CD14-positive monocyte (primary cell): ENCODE measurements around the gene CDHR2. TPM values are rescaled to one million over a fixed set of nuclear protein-coding genes. Genes with fewer than 3 reads are reported as not detected.

Source experiments
- DNase-seq, 3 donors: peaks; one replicate each; pipeline ENCODE4 v3.0.0-alpha.2; 2011 to 2022
- H2AFZ ChIP-seq: 2 replicates; pipeline ENCODE4 v1.6.0; 2012; ENCODE audit warnings: mild to moderate bottlenecking, low read depth, low read length, inconsistent platforms; ENCODE audit not compliant: insufficient read depth, poor library complexity, severe bottlenecking
- H3K27ac ChIP-seq, 2 donors: 1 replicate in 1 of 2; 2 replicates in 1 of 2; pipeline ENCODE4 v1.5.1; 2012 to 2013; ENCODE audit warnings: low read length in 2 of 2, control low read depth in 1 of 2, inconsistent platforms in 1 of 2, low read depth in 1 of 2, mild to moderate bottlenecking in 1 of 2
- H3K27me3 ChIP-seq, 2 donors: one replicate each; pipeline versions ENCODE4 v1.6.0 to v1.6.1; 2011 to 2013; ENCODE audit warnings: low read length in 2 of 2; ENCODE audit not compliant: control insufficient read depth in 2 of 2, insufficient read depth in 2 of 2
- H3K36me3 ChIP-seq, 2 donors: replicated peaks in 1 of 2; 1 replicate in 1 of 2; 2 replicates in 1 of 2; pipeline versions ENCODE4 v1.5.1 to v1.6.1; 2012 to 2013; ENCODE audit warnings: low read length in 2 of 2, control low read depth in 1 of 2, inconsistent platforms in 1 of 2, mild to moderate bottlenecking in 1 of 2; ENCODE audit not compliant: insufficient read depth in 2 of 2, control insufficient read depth in 1 of 2
- H3K4me1 ChIP-seq, 2 donors: 1 replicate in 1 of 2; 2 replicates in 1 of 2; pipeline versions ENCODE4 v1.5.1 to v1.6.1; 2012 to 2013; ENCODE audit warnings: low read length in 2 of 2, control low read depth in 1 of 2, inconsistent platforms in 1 of 2, mild to moderate bottlenecking in 1 of 2, moderate library complexity in 1 of 2; ENCODE audit not compliant: insufficient read depth in 2 of 2, control insufficient read depth in 1 of 2
- H3K4me2 ChIP-seq: replicated peaks from 2 replicates; pipeline ENCODE3; 2012; ENCODE audit warnings: low read length, moderate library complexity, mild to moderate bottlenecking; ENCODE audit not compliant: poor library complexity, severe bottlenecking; ENCODE audit errors: extremely low read depth
- H3K4me3 ChIP-seq, 3 experiments: fragments of 200-600 bp in 1 of 3; sonication (generic) in 1 of 3; replicated peaks in 1 of 3; 1 replicate in 2 of 3; 2 replicates in 1 of 3; pipeline ENCODE4 v1.5.1; 2011 to 2013; ENCODE audit warnings: low read length in 3 of 3, mild to moderate bottlenecking in 3 of 3, control low read depth in 2 of 3, low read depth in 2 of 3, inconsistent platforms in 1 of 3, moderate library complexity in 1 of 3
- H3K79me2 ChIP-seq: 2 replicates; pipeline ENCODE4 v1.6.0; 2012; ENCODE audit warnings: mild to moderate bottlenecking, control low read depth, inconsistent platforms, low read length, moderate library complexity; ENCODE audit not compliant: insufficient read depth
- H3K9ac ChIP-seq: 2 replicates; pipeline ENCODE4 v1.6.0; 2017; ENCODE audit warnings: low read length, mild to moderate bottlenecking; ENCODE audit not compliant: insufficient read depth, poor library complexity, severe bottlenecking
- H3K9me3 ChIP-seq, 2 donors: replicated peaks in 1 of 2; 1 replicate in 1 of 2; 2 replicates in 1 of 2; pipeline versions ENCODE4 v1.5.1 to v1.6.1; 2012 to 2013; ENCODE audit warnings: low read length in 2 of 2, control low read depth in 1 of 2; ENCODE audit not compliant: control insufficient read depth in 1 of 2, insufficient read depth in 1 of 2
- H4K20me1 ChIP-seq: 2 replicates; pipeline ENCODE4 v1.6.0; 2012; ENCODE audit warnings: mild to moderate bottlenecking, low read length, control low read depth, moderate library complexity; ENCODE audit not compliant: insufficient read depth
- H3K27ac Mint-ChIP-seq, 7 donors: one replicate each; pipeline ENCODE4 v1.8.0; 2020; ENCODE audit warnings: mild to moderate bottlenecking in 7 of 7, mixed read lengths in 7 of 7, moderate library complexity in 6 of 7, inconsistent platforms in 2 of 7
- H3K27me3 Mint-ChIP-seq, 3 donors: one replicate each; pipeline ENCODE4 v1.8.0; 2021 to 2022; ENCODE audit warnings: low read depth in 3 of 3, mild to moderate bottlenecking in 3 of 3, mixed read lengths in 3 of 3, moderate library complexity in 3 of 3, inconsistent platforms in 1 of 3
- H3K36me3 Mint-ChIP-seq, 2 donors: one replicate each; pipeline ENCODE4 v1.8.0; 2020; ENCODE audit warnings: mixed read lengths in 2 of 2, inconsistent platforms in 1 of 2, mild to moderate bottlenecking in 1 of 2
- H3K4me1 Mint-ChIP-seq: one replicate; pipeline ENCODE4 v1.8.0; 2020; ENCODE audit warnings: mild to moderate bottlenecking, mixed read lengths
- H3K4me3 Mint-ChIP-seq, 2 donors: one replicate each; pipeline ENCODE4 v1.8.0; 2020; ENCODE audit warnings: mild to moderate bottlenecking in 2 of 2, mixed read lengths in 2 of 2, moderate library complexity in 1 of 2
- H3K9me3 Mint-ChIP-seq, 7 donors: one replicate each; pipeline ENCODE4 v1.8.0; 2020 to 2022; ENCODE audit warnings: mixed read lengths in 7 of 7, mild to moderate bottlenecking in 6 of 7, moderate library complexity in 6 of 7, inconsistent platforms in 2 of 7
- CTCF ChIP-seq: fragments of 200-600 bp; IDR thresholded peaks from one replicate; pipeline ENCODE4 v1.8.0; 2022; ENCODE audit warnings: antibody characterized with exemption, mild to moderate bottlenecking
- WGBS: methylation state at CpG from one replicate; pipeline ENCODE4 v1.1.5; 2013; ENCODE audit warnings: missing lambda C conversion rate; ENCODE audit not compliant: insufficient coverage; 5-methylcytosine and 5-hydroxymethylcytosine counted together
- intact Hi-C, 2 donors: fragments of 100-400 bp; cut with micrococcal nuclease; formaldehyde crosslinking; loops; one replicate each; pipeline versions ENCODE4 v1.15.0 to v1.15.1; 2023
- polyA plus RNA-seq, 3 donors: library from polyadenylated mRNA; depleted of rRNA in 1 of 3; unstranded in 2 of 3; stranded (reverse) in 1 of 3; fragments of 300-500 nt in 2 of 3; fragments of >200 nt in 1 of 3; fragmentation: Illumina TruSeq in 2 of 3; gene quantifications; 1 replicate in 2 of 3; 2 replicates in 1 of 3; pipeline ENCODE4 v1.2.3, GENCODE V29; 2012 to 2021

The CDHR2 gene
- polyA plus RNA-seq, 3 donors = 0.12 TPM; not detected in 2

- no peak overlapping the region for H3K27ac ChIP-seq
- Mint-ChIP-seq H3K27me3 (peaks cover 18 to 26% (median 23%) of the 10 kb centered on the region in 3 donors), H3K9me3 (peaks cover 3 to 11% (median 7%) of the 10 kb centered on the region in 7 donors), H3K36me3 (no peaks in the 10 kb centered on the region), H3K4me3 (no peak overlapping the region), H3K27ac (no peak overlapping the region), H3K4me1 (peaks cover 7% of the 10 kb centered on the region)
- H3K79me2 ChIP-seq = no peaks in the 10 kb centered on the region
- peaks cover 2 to 12% of the 10 kb centered on the region in 2 donors for H3K4me1 ChIP-seq
- H3K4me2 ChIP-seq = no peak overlapping the region
- H4K20me1 ChIP-seq = no peaks in the 10 kb centered on the region
- TF ChIP-seq CTCF = no peak
- peaks cover 17 to 20% of the 10 kb centered on the region in 2 donors for H3K9me3 ChIP-seq
- no peak overlapping the region for H2AFZ ChIP-seq
- H3K4me3 ChIP-seq = no peak overlapping the region
- no peaks in the 10 kb centered on the region for H3K36me3 ChIP-seq
- intact Hi-C loops = no loop called here
- H3K27me3 ChIP-seq = peaks cover 0 to 15% of the 10 kb centered on the region in 2 donors
- H3K9ac ChIP-seq = no peak overlapping the region
- WGBS = 100% methylated on average over 1 of the region's 3 CpGs
- no peak for DNase-seq
Observed at GRCh38 chr5:176592573-176592972, 43.4 kb downstream of the CDHR2 start.

GRCh38 chr5:176593273-176593869 lies 44.2 kb downstream of the CDHR2 start:
- Histone ChIP-seq H3K4me2 (no peak overlapping the region), H4K20me1 (no peaks in the 10 kb centered on the region), H3K79me2 (no peaks in the 10 kb centered on the region), H3K4me3 (no peak overlapping the region), H3K4me1 (peaks cover 2 to 12% of the 10 kb centered on the region in 2 donors), H3K27ac (no peak overlapping the region), H3K9me3 (peaks cover 17 to 20% of the 10 kb centered on the region in 2 donors), H3K27me3 (peaks cover 0 to 23% of the 10 kb centered on the region in 2 donors), H3K9ac (no peak overlapping the region), H2AFZ (no peak overlapping the region), H3K36me3 (no peaks in the 10 kb centered on the region)
- Mint-ChIP-seq H3K36me3 (no peaks in the 10 kb centered on the region), H3K9me3 (peaks cover 0 to 12% (median 5%) of the 10 kb centered on the region in 7 donors), H3K27me3 (peaks cover 24 to 34% (median 31%) of the 10 kb centered on the region in 3 donors), H3K4me3 (no peak overlapping the region), H3K27ac (no peak overlapping the region), H3K4me1 (peaks cover 7% of the 10 kb centered on the region)
- WGBS = 92% methylated on average over 7 of the region's 12 CpGs
- no peak for TF ChIP-seq CTCF
- intact Hi-C loops = no loop called here
- no peak for DNase-seq
